Stimulated activated CD4-positive, alpha-beta T cell treated with anti-CD3 and anti-CD28 coated beads, Interleukin-15, amount 100 ng/mL, for 24 hours (primary cell): ENCODE data around the gene C1QTNF1.
A peak's percentile ranks its signal among the peaks of the same experiment; 100 is the strongest.

Experiments
- DNase-seq: peaks from one replicate; pipeline ENCODE4 v3.0.0-alpha.2; 2020

C1QTNF1 gene

DNA sequence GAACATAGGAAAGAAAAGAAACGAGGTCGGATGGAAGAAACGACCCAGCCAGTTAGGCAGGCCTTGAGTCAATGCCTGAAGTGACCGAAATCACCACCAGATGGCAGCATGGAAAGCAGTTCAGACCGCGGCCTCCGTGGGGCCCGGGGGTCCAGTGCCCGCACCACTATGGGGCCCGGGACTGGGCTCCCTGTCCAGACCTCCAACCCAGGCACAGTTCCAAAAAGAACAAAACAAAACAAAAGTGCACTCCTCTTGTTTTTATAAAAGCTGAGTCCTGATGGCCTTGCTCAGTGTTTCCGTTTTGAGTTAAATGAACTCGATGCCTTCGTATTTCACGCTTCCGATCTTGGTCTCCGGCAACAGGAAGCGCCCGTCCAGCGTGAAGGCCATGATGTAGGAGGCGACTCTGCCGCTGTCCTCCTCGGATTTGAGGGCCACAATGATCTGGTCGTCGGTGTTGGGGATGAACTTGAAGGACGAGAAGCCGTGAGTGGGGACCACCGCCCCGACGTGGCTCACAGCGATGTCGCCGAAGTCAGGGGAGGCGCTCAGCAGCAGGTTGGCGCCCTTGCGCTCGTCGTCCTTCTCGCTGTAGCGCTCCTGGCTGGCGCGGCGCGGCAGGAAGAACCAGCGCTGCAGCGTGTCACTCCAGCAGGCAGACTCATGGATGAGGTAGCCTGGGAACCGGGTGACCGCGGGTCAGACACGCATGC is 30.6 kb upstream of the C1QTNF1 start:
- DNase-seq, result peak; percentile 73

DNA sequence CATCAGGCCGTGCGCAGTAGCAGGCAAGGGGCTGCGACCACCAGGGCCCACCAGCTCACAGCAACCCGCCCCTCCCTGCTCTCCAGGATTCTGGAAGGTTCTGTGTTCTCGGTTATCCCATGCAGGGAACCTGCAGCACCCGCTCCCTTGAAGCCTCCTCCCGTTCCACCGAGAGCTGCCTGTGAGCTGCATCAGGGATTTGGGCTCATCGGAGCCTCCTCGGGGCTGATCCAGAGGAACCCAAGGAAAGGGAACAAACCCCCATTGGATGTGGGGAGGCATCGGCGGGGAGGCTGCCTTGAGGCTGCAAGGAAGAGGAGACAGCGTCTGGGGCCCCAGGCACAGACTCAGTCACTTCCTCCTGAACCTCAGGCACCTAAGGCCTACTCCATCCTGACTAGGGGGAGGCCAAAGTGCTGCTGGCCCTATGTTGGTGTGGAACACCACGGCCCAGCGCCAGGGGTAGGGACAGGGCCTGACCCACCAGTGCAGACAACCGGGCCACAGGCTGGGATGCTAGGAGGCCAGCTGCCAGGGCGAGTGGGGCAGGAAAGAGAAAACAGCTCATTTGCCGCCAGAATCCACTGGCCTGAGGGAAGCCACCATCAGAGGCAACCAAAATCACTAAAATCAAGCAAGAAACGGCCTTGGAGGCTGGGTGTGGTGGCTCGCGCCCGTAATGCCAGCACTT is 29.8 kb upstream of the C1QTNF1 start:
- DNase-seq, result no peak

DNA sequence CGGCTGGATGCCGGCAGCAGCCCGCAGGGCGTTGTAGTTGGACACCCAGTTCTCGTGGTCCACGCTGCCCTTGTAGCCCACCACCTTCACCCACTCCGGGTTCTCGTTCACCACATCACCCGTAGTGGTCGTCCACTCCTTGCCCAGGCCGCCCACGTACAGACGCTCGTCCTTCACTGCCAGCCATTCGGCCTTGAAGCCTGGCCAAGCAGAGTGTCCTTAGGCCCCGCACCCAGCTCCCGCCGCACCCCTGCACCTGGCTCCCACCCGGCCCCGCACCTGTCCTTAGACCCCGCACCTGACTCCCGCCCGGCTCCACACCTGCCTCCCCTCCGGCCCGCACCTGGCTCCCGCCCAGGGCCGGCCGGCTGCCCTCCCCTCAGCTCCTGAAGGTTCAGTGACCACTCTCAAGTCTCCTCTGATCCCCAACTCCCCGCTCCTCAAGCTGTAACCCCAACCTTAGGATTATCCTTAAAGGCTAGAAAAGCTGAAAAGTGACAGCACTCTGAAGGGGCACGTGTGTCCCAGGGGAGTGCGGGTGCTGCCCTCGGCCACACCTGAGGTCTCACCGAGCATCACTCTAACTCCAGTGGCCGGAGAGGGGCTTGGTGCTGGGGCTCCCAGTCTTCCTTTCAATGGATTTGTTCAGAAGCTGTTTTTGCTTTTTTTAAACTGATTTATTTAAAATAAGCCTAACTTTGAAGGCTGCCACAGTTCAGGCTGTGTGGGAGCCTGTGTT is 28.8 kb upstream of the C1QTNF1 start:
- no peak for DNase-seq

DNA sequence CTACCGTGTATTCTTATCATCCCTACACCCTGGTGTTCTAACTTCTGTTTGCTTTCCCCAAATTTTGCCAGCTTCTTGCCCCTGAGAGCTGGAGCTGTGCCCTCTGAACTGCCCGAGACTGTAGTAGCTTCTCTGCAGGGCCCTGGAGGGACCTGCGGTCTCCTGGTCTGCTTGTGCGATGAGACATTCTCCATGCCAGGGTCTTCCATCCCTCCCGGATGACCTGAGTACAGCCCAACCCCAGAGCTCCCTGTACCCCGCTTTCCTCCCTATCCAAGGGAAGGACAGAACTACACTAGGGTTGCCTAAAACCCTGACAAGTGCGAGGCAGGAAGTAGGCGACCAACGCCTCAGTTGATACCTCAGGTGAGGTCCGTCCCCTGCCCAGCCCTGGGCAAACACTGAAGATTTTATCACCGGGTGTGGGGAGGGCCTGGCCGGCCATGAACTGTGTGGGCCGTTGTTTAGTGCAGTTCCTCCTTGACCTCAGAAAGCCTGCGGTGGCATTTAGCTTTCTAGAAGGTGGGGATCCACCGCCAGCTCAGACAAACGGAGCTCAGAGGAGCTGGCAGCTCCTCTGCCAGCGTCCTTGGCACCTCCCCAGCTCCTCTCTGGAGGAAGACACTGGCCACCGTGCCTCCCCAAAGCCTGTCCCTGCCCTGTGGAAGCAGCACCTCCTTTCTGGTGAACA is 28.1 kb upstream of the C1QTNF1 start:
- no peak for DNase-seq

DNA sequence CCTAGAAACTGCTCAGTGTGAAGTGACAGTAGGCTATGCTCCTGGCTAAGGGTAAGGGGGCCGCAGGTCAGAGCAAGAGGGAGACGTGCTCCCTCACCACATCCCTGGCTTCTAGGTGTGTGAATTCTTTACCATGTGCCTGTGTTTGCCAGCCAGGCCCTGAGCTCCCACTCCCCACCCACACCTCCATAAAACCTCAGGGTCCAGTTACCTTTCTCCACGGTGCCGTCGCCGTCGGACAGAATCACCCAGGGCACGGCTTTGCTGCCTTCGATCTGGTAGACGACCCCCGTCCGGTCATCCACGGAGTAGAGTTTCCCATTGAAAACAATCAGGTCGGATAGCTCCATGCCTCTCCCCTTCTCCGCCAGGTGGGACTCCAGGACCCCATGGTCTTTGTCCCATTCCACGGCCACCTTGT is 27.2 kb upstream of the C1QTNF1 start:
- DNase-seq, result no peak

DNA sequence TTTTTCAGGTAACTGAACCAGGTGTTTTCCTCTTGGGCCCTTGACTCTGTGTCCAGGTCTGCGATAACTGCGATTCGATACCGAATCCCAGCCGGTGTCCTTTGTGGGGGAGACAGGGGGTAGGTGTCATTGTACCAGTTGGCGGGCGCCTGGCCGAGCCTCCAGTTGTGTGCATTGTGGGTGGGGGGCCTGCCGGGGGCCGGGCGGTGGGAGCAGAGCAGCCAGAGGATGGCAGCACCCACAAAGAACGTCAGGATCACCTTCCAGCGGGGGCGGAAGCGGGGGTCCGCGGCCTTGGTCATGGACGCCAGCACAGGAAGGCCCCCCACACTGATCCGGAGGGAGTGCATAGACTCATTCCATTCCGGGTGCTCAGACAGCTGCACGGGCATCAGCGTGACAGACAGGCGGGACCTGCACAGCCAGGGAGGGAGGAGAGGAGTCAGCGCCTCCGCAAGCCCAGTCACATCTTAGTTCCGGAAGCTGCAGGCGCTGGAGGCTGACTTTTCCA is 26.7 kb upstream of the C1QTNF1 start:
- DNase-seq, result no peak

DNA sequence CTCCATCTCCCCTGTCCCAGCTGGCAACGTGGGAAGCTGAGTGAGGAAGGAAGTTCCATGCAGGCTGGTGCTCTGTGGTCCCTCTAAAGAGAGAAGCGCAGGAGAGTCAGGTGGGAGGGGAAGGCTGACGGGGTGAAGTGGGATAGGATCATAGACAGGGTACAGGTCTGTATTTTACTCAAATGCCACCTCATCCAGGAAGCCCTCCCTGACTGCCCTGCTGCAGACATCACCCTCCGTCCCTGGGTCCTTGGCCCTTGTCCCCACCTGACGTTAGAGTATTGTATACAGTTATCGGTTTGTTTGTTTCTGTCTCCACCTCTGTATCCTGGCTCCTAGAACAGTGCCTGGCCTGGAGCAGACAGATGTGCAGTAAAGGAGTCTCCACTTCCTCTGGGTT is 26.1 kb upstream of the C1QTNF1 start:
- DNase-seq, result no peak

DNA sequence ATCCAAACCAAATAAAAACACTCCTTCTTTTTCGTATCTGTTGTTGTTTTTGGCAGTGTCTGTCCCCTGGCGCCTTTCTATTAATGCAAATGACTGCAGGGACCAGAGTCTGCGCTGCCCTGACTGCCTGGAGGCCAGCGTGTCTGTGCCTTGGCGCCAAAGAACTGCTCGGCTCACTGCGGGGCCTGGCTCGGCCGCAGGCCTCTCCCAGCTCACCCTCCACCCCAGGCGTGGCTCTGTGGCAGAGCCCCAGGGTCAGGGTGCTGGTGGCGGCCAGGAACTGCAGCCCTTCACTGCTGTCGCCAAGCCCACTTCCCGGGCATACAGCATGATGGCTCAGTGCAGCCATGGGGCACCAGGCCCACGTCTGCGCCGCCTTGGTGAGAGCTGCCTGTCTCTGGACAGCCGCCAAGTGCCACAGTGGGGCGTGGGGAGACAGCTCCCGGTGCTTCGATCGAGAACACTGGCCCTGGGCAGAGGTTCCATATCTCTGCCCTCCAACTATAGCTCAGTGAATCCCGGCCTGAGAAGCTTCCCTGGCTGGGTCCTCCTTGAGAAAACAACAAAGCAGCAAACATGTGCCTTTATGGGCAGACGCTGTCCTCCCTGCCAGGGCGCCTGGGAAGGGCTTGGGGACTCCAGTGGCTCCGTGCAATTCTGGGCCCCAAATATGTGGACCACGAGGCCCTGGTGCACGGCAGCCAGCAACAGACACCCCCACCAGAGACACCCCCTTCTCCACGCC is 25.5 kb upstream of the C1QTNF1 start:
- DNase-seq, result no peak

DNA sequence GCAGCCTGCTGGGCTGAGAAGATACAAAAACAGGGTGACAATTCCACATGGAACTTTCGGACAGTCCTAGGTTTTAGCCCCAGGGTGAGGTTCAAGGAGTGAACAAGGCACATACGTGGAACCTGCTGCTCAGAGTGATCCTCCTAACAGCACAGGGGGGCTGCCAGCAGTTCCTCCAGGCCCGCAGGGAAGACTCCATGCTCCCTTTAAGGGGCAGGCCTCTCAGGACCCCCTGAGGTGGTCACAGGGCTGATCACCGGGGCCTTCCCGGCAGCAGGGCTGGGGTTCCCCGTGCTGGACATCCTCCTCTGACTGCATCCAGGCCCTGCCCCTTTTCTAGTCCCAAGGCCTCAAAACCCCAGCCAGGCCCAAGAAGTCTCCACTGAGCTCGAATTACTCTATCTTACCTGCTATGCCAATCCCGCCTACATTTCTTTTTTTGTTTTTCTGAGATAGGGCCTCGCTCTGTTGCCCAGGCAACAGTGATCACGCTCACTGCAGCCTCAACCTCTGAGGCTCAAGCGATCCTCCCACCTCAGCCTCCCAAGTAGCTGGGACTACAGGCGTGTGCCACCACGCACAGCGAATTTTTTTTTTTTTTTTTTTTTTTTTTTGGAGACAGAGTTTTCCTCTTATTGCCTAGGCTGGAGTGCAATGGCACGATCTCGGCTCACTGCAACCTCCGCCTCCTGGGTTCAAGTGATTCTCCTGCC is 24.8 kb upstream of the C1QTNF1 start:
- no peak for DNase-seq

DNA sequence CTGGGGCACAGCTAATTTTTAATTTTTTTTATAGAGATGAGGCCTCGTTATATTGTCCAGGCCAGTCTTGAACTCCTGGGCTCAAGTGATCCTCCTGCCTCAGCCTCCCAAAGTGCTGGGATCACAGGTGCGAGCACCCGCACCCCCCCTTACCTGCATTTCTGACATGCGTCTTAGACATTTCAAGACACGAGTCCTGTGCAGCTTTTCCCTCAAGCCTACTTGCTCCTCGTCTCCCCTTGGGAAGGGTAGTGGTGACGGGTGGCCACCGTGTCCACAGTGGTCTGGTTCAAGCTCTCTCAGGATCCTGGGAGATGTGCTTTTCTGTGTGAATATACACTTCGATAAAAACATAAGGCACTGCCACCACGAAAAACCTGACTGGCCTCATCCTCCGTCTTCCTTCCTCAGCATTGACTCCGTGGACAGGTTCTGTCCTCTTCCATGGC is 24.0 kb upstream of the C1QTNF1 start:
- no peak for DNase-seq

DNA sequence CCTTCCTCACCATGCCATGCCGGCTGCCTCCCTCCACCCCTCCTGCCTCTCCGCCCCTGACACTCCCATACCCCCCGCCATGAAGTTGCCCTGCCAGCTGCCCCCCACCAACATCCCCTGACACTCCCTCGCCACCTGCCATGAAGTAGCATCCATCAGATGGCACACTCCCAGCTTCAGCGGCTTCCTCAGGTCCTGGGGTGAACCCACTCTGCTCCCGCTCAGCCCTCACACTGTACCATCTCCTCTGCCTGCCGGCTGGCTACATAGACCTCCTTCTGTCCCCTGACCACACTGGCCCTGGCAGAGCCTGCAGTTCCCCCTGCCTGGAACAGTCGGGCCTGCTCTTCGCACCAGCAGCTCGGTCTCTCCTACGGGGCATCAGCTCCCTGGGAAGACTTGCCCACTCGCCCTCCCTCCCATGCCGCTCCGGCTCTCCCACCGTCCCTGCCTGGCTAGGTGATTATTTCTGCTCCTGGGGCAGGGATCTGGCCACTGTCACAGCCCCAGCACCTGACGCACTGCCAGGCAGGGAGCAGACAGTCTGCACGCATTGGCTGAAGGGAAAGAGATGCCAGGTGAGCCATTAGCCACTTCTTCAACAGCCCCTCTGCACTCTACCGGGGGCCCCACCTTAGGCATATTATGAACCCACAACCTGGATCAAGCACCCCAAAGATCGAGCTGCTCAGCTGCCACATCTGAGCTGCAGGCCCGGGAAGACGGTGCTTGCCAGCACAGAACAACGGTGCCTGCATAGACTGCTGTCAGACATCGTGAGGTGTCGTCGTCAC is 23.4 kb upstream of the C1QTNF1 start:
- no peak for DNase-seq

DNA sequence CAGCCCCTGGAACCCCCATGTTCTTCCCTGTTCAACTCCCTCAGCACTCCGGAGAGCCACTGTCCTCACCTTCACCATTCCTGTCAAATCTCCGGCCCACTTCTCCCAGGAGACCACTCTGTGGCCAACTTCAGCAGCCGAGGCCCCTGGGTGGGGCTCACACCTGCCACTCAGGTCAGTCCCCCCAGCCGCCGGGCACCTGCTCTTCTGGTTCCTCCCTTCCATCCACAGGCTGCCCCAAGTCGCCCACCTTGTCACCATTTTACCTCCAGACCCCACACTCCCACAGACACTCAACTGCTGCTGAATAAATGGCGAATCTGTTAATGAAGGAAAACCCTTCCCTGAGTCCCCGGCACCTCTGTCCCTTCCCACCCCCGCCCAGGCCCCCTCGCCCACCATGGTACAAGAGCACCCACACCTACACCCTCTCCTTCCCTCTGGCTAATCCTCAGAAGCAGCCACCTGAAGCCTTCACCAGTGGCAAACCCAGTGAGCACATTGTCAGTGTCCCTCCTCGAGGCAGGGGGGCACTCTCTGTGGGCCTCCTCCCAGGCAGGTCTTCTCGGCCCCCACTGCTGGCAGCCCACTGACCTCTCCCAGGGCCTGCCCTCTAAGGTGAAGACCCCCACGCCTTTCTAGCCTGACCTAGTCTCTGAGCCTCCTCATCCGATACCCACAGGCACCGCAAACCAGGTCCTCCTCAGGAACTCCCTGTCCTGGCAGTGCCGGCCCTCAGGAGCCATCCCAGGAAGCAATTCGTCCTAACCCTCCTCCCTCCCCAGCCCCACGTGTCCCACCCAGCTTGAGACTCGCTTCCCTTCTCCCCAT is 22.6 kb upstream of the C1QTNF1 start:
- DNase-seq, result no peak

DNA sequence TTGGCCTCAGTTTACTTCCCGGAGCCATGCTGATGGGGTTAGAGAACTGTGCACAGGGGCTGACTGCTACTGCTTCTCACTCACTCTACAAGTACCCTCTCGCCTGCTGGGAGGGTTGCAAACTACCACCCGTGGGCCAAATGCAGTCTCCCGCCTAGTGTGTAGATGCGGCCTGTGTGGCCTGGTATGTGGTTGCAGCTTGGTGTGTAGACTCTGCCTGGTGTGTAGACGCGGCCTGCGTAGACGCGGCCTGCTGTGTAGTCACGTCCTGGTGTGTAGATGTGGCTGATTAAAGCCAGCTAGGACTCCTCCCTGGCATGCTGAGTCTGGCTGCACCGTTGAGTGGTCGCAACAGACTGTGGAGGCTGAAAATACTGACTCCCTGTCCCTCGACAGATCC is 21.7 kb upstream of the C1QTNF1 start:
- no peak for DNase-seq

DNA sequence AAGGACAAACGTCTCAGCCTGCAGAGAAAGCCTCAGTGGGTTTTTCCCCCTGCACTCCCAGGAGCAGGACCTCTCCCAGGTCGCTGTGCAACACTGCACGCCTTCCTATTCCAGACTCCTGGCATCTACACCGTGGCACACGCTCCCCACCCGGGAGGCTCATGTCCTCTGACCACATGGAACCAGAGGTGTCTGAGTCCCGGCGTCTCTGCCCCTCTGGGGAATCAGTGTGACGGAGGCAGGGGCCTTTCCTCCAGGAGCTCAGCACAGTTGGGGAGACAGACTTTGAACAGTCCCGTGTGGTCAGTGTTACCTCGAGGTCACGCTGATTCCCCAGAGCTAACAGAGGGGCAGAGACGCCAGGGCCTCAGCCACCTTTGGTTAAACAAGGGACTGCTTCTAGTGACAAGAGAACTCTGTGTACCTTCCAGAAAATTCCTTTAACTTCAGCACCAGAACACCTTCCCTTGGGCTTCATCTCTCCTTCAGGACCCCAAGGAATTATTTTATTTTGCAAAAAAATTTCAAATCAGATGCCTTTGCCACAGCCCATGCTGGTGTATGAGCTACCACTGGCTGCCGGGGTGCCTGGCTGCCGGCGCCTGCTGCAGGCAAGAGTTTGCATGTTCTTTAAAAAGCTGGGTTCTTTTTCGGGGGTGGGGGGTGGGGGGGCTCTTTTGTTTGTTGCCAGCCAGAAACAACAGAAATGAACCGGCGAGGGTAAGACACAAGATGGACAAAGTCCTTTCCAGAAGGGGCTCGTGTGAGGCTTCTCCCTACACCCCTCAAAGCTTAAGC is 21.0 kb upstream of the C1QTNF1 start:
- DNase-seq, result no peak

DNA sequence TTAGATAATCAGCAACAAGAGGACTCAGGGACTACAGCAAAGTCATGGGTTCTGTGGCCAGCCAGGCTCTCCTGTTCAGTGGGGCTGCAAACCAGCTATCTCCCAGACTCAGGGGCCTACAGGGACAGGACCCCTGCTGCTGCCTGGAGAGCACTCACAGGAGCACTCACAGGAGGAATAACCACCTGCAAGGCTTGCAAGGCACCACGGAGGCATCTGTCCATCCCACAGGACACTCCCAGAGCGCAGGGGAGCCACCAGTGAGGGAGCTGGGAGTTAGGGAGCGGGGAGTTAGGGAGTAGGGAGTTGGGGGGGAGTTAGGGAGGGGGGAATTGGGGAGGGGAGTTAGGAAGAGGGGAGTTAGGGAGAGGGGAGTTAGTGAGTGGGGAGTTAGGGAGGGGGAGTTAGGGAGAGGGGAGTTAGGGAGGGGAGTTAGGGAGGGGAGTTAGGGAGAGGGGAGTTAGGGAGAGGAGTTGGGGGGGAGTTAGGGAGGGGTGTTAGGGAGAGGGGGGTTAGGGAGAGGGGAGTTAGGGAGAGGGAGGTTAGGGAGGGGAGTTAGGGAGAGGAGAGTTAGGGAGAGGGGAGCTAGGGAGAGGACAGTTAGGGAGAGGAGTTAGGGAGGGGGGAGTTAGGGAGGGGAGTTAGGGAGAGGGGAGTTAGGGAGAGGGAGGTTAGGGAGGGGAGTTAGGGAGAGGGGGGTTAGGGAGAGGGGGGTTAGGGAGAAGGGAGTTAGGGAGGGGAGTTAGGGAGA is 20.1 kb upstream of the C1QTNF1 start:
- no peak for DNase-seq

DNA sequence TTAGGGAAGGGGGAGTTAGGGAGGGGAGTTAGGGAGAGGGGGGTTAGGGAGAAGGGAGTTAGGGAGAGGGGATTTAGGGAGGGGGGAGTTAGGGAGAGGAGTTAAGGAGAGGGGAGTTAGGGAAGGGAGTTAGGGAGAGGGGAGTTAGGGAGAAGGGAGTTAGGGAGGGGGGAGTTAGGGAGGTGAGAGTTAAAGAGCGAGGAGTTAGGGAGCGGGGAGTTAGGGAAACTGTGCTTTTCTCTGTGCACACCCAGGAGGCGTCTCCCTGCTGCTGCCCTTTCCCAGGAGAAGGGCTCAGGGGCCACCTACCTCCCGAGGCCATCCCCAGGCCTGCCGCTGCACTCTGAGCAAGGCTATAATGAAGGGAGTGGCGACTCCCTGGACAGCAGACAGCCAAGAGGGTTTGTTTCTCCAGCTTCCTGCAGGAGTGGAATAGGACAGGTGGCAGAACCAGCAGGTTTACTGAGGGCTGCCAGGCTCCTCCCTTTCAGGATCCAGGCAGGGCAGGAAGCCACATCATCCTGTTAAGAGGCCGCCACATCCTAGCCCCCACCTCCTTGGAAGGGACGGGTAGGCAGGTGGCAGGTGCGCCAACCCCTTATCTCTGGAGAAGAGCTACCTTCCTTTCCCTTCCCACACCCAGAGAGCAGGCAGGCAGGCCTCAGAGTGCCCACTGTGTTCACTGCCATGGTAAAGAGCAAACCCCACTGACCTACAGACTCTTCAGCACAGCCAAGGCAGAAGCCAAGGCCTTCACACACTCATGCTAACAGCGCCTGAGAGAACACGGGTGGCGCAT is 18.7 kb upstream of the C1QTNF1 start:
- DNase-seq, result no peak

DNA sequence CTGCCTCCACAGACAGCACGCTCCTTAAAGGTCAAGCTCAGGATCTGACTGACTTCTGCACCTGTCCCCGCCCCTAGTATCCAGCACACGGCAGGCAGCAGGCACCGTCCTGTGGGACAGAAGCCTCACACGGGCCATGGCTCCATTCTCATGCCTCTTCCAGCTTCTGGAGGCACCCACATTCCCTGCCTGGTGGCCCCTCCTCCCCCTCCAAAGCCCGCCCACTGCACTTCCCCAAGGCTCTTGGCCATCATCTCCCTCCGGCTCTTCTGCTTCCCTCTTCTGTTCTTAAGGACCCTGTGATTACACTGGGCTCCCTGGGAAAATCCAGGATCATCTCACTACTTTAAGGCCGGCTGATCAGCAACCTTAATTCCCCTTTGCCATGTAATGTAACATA is 17.9 kb upstream of the C1QTNF1 start:
- DNase-seq, result no peak
